ENCODE measurements around the gene MED27. TPM values are rescaled to one million over a fixed set of nuclear protein-coding genes. Genes with fewer than 3 reads are reported as not detected.

MED27 gene
- total and polyA plus RNA-seq, 2 of the 8 experiments (the other 6 are each of a cell fraction or from before 2014, with no cell fraction given) = 29.9 to 56.5 TPM

GRCh38 chr9:132044176-132044875 is 35.3 kb downstream of the MED27 start:
- ChIA-PET CTCF (ENCODE audit: partially characterized antibody) (no interaction called here), POLR2A (ENCODE audit: partially characterized antibody) (interaction anchor here (1.6 kb wide), 1 partner anchor 9 kb away, joined by 4 read pairs; no protein-coding TSS in a partner anchor)
- H2BK12ac ChIP-seq (ENCODE audit: low read depth, low read length) = no peak overlapping the region
- H2BK120ac ChIP-seq (replicated peaks; ENCODE audit: low read depth, low read length) = no peak overlapping the region
- FAIRE-seq = no peak
- no peak overlapping the region for H3K23ac ChIP-seq (ENCODE audit: insufficient read length)
- TF ChIP-seq RFX5 (IDR thresholded peaks at IDR 0.05; ENCODE audit: borderline replicate concordance, low read depth, low read length) (no peak), SIN3A (conservative IDR thresholded peaks at IDR 0.05 in 1 of 2, IDR thresholded peaks at IDR 0.05 in 1 of 2; ENCODE audit: low read depth in 1 of 2, low read length in 2 of 2) (no peak), SIRT6 (IDR thresholded peaks at IDR 0.05; ENCODE audit: low read length) (no peak), EP300 (IDR thresholded peaks at IDR 0.05; ENCODE audit: borderline replicate concordance in 1 of 2, low read depth in 2 of 2, low read length in 2 of 2) (no peak), HDAC6 (IDR thresholded peaks at IDR 0.05; ENCODE audit: low read depth, low read length) (no peak)
- no peak overlapping the region for H3K14ac ChIP-seq (ENCODE audit: insufficient read length)
- H3K27me3 ChIP-seq (replicated peaks in 1 of 4; ENCODE audit: control insufficient read depth in 3 of 4, extremely low read depth in 1 of 4, insufficient read depth in 3 of 4, low read length in 3 of 4) = no peaks in the 10 kb centered on the region
- no peak overlapping the region for H2BK5ac ChIP-seq (ENCODE audit: low read depth, low read length)
- H4K91ac ChIP-seq (replicated peaks; ENCODE audit: insufficient read length, low read length) = no peak overlapping the region
- DNase-seq (ENCODE audit: low read depth in 1 of 2, low spot score in 2 of 2) = no peak
- no peak overlapping the region for H4K5ac ChIP-seq (ENCODE audit: insufficient read length, low read depth, low read length)
- H3K79me1 ChIP-seq (ENCODE audit: low read depth, low read length) = peaks cover 2% of the 10 kb centered on the region; the same call in 1 of the 2 replicates
- H2BK20ac ChIP-seq (ENCODE audit: low read length) = no peak overlapping the region
- H3K4ac ChIP-seq (replicated peaks; ENCODE audit: insufficient read length, low read depth, low read length) = no peak overlapping the region
- no peak overlapping the region for H3K4me3 ChIP-seq (ENCODE audit: extremely low read depth in 1 of 4, insufficient read depth in 2 of 4, low read depth in 3 of 4, low read length in 4 of 4)
- no peak overlapping the region for H3K18ac ChIP-seq (ENCODE audit: extremely low read depth, low read length)
- H3K23me2 ChIP-seq (ENCODE audit: low read depth, low read length) = no peaks in the 10 kb centered on the region
- no peak overlapping the region for H2BK15ac ChIP-seq (ENCODE audit: low read length)
- no peak overlapping the region for H3K9ac ChIP-seq (replicated peaks in 1 of 4; ENCODE audit: extremely low read depth in 1 of 4, low read depth in 3 of 4, low read length in 3 of 4)
- H4K20me1 ChIP-seq (replicated peaks in 1 of 2; ENCODE audit: control insufficient read depth in 1 of 2, insufficient read depth in 2 of 2, low read length in 2 of 2) = peaks cover 5 to 10% of the 10 kb centered on the region in 2 experiments
- H3K4me1 ChIP-seq (replicated peaks in 1 of 4; ENCODE audit: control insufficient read depth in 3 of 4, insufficient read depth in 4 of 4, low read length in 3 of 4) = no peaks in the 10 kb centered on the region; a peak in 1 of 7 replicates
- H3K4me2 ChIP-seq (ENCODE audit: insufficient read depth in 1 of 2, low read depth in 2 of 2, low read length in 2 of 2) = no peak overlapping the region
- no peak overlapping the region for H2AK5ac ChIP-seq (ENCODE audit: low read depth, low read length)
- H3K79me2 ChIP-seq (ENCODE audit: control insufficient read depth in 1 of 2, insufficient read depth in 2 of 2, low read length in 2 of 2) = peaks cover 0 to 17% of the 10 kb centered on the region in 2 experiments; a peak in 1 of 4 replicates
- H3K9me3 ChIP-seq (ENCODE audit: insufficient read depth in 2 of 2, low read depth in 1 of 2, low read length in 1 of 2) = no peaks in the 10 kb centered on the region
- H2AFZ ChIP-seq (ENCODE audit: low read length) = no peak overlapping the region
- no peaks in the 10 kb centered on the region for H3K36me3 ChIP-seq (ENCODE audit: control insufficient read depth in 2 of 4, insufficient read depth in 4 of 4, low read length in 3 of 4)
- no peak overlapping the region for H4K8ac ChIP-seq (ENCODE audit: extremely low read depth, insufficient read depth, low read length)
- no peak overlapping the region for H3K27ac ChIP-seq (ENCODE audit: low read depth, low read length)
- H3K56ac ChIP-seq (replicated peaks; ENCODE audit: insufficient read length, low read depth, low read length) = no peak overlapping the region
- 87% methylated on average over 8 of the region's 8 CpGs; no CpG with 5 or more reads in 1 of the 2 experiments for WGBS, 2 experiments (ENCODE audit: extremely low coverage in 1 of 2, insufficient coverage in 1 of 2, insufficient read length in 1 of 2, insufficient replicate concordance in 2 of 2, low coverage in 1 of 2, low lambda C conversion rate in 2 of 2, missing lambda C conversion rate in 1 of 2)
